ENCODE measurements around the gene UGDH.
"Not testable (repeated sequence)": the region's sequence is repeated elsewhere in the genome, so short reads cannot be mapped to it uniquely, and the experiment has no call there.

UGDH gene

DNA sequence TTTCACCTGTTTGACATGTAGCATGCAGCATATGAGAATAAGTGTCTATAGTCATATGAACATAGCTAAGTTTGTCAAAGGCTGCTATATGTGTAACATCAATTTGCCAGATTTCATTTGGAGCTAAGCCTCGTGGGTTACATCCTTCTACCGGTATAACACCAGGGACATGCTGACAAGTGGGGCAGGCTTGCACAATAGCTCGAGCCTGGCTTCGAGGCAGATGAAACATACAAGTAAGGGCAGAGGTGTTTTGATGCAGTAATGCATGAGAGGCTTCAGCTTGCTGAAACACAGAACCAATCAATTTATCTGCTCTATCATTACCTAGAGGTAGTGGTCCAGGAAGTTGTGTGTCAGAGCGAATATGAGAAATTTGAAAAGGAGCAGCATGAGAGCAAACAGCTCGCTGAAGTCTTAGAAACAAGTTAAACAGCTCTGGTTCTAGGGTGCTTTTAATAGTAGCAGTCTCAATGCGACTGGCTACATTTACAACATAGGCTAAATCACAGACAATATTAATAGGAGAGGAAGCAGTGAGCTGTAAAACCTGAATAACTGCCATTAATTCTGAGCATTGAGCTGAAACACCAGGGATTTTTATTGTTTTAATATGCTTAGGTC is 14.9 kb upstream of the UGDH start:
- Histone ChIP-seq H3K9me2 (replicated peaks; ENCODE audit: control insufficient read depth, low read length) (no peaks in the 10 kb centered on the region), H3K27me3 (ENCODE audit: control insufficient read depth, low read length) (no peaks in the 10 kb centered on the region), H3K4me2 (ENCODE audit: low read length) (no peak overlapping the region), H4K20me1 (ENCODE audit: control insufficient read depth, insufficient read depth, low read depth, low read length) (no peaks in the 10 kb centered on the region), H3K4me3 (ENCODE audit: low read length) (no peak overlapping the region), H3K9me3 (ENCODE audit: control insufficient read depth, insufficient read depth, low read length) (no peaks in the 10 kb centered on the region), H3K27ac (ENCODE audit: low read depth, low read length) (no peak overlapping the region), H3K4me1 (ENCODE audit: control insufficient read depth, low read length) (peaks cover 8% of the 10 kb centered on the region), H3K36me3 (ENCODE audit: control insufficient read depth, low read length) (no peaks in the 10 kb centered on the region), H3F3A (ENCODE audit: control insufficient read depth, insufficient read depth) (peaks cover 22% of the 10 kb centered on the region; the same call in 1 of the 2 replicates), H3K79me2 (ENCODE audit: control insufficient read depth, low read length) (no peaks in the 10 kb centered on the region)
- TF ChIP-seq EZH2phosphoT487 (IDR thresholded peaks at IDR 0.05; ENCODE audit: borderline replicate concordance, low read length): no peak
- TF ChIP-seq, protein P1, sequence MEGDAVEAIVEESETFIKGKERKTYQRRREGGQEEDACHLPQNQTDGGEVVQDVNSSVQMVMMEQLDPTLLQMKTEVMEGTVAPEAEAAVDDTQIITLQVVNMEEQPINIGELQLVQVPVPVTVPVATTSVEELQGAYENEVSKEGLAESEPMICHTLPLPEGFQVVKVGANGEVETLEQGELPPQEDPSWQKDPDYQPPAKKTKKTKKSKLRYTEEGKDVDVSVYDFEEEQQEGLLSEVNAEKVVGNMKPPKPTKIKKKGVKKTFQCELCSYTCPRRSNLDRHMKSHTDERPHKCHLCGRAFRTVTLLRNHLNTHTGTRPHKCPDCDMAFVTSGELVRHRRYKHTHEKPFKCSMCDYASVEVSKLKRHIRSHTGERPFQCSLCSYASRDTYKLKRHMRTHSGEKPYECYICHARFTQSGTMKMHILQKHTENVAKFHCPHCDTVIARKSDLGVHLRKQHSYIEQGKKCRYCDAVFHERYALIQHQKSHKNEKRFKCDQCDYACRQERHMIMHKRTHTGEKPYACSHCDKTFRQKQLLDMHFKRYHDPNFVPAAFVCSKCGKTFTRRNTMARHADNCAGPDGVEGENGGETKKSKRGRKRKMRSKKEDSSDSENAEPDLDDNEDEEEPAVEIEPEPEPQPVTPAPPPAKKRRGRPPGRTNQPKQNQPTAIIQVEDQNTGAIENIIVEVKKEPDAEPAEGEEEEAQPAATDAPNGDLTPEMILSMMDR (IDR thresholded peaks at IDR 0.05; ENCODE audit: low read depth, low read length, poor library complexity, severe bottlenecking): no peak

DNA sequence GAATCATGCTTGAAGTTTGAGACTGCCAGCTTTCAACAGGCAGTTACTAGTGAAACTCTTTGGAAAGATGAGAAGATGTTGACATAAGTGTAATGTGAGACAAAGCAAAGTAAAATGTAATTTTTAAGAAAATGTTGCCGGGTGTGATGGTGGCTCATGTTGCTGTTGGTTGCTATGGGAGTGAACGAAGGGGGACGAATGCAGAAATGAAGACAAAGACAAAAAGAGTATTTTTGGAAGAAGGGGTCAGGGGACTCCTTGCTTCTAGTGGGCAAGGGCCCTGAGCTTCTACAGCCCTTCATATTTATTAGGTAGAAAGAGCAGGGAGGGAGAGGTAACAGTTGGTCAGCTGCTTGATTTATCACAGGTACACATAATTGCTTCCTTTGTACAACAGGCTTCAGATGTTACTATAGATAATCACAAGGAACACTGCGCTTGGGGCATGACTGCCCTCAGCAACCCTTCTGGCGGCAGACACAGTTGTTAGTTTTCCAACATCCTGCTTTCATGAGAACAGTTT is 11.9 kb upstream of the UGDH start:
- no peaks in the 10 kb centered on the region for H3K27me3 ChIP-seq (ENCODE audit: control insufficient read depth, low read length)
- no peak for TF ChIP-seq EZH2phosphoT487 (IDR thresholded peaks at IDR 0.05; ENCODE audit: borderline replicate concordance, low read length)
- TF ChIP-seq, protein P1 (IDR thresholded peaks at IDR 0.05; ENCODE audit: low read depth, low read length, poor library complexity, severe bottlenecking): no peak
- H3K27ac ChIP-seq (ENCODE audit: low read depth, low read length): no peak overlapping the region
- H4K20me1 ChIP-seq (ENCODE audit: control insufficient read depth, insufficient read depth, low read depth, low read length): no peaks in the 10 kb centered on the region
- no peaks in the 10 kb centered on the region for H3K9me2 ChIP-seq (replicated peaks; ENCODE audit: control insufficient read depth, low read length)
- H3K4me2 ChIP-seq (ENCODE audit: low read length): no peak overlapping the region
- peaks cover 4% of the 10 kb centered on the region; the same call in 1 of the 2 replicates for H3F3A ChIP-seq (ENCODE audit: control insufficient read depth, insufficient read depth)
- H3K36me3 ChIP-seq (ENCODE audit: control insufficient read depth, low read length): no peaks in the 10 kb centered on the region
- H3K79me2 ChIP-seq (ENCODE audit: control insufficient read depth, low read length): no peaks in the 10 kb centered on the region
- no peak overlapping the region for H3K4me3 ChIP-seq (ENCODE audit: low read length)
- H3K9me3 ChIP-seq (ENCODE audit: control insufficient read depth, insufficient read depth, low read length): no peaks in the 10 kb centered on the region
- H3K4me1 ChIP-seq (ENCODE audit: control insufficient read depth, low read length): peaks cover 8% of the 10 kb centered on the region

DNA sequence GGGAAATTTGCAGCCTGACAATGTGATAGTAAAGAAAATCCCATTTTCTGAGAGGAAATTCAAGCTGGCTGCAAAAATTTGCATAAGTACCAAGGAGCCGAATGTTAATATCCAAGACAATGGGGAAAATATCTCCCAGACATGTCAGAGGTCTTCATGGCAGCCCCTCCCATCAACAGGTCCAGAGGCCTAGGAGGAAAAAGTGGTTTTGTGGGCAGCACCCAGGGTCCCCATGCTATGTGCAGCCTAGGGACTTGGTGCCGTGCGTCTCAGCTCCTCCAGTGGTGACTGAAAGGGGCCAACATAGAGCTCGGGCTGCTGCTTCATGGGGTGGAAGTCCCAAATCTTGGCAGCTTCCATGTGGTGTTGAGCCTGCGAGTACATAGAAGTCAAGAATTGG is 6.3 kb upstream of the UGDH start:
- TF ChIP-seq, protein P1 (IDR thresholded peaks at IDR 0.05; ENCODE audit: low read depth, low read length, poor library complexity, severe bottlenecking): no peak
- TF ChIP-seq EZH2phosphoT487 (IDR thresholded peaks at IDR 0.05; ENCODE audit: borderline replicate concordance, low read length): no peak
- H3F3A ChIP-seq (ENCODE audit: control insufficient read depth, insufficient read depth): no peaks in the 10 kb centered on the region
- no peak overlapping the region for H3K27ac ChIP-seq (ENCODE audit: low read depth, low read length)
- peaks cover under 1% of the 10 kb centered on the region for H3K4me1 ChIP-seq (ENCODE audit: control insufficient read depth, low read length)
- H3K36me3 ChIP-seq (ENCODE audit: control insufficient read depth, low read length): peaks cover 2% of the 10 kb centered on the region; the same call in 1 of the 2 replicates
- no peaks in the 10 kb centered on the region for H3K27me3 ChIP-seq (ENCODE audit: control insufficient read depth, low read length)
- H4K20me1 ChIP-seq (ENCODE audit: control insufficient read depth, insufficient read depth, low read depth, low read length): no peaks in the 10 kb centered on the region
- no peaks in the 10 kb centered on the region for H3K79me2 ChIP-seq (ENCODE audit: control insufficient read depth, low read length)
- H3K9me3 ChIP-seq (ENCODE audit: control insufficient read depth, insufficient read depth, low read length): peaks cover 15% of the 10 kb centered on the region
- no peaks in the 10 kb centered on the region for H3K9me2 ChIP-seq (replicated peaks; ENCODE audit: control insufficient read depth, low read length)
- H3K4me3 ChIP-seq (ENCODE audit: low read length): no peak overlapping the region
- no peak overlapping the region for H3K4me2 ChIP-seq (ENCODE audit: low read length)

DNA sequence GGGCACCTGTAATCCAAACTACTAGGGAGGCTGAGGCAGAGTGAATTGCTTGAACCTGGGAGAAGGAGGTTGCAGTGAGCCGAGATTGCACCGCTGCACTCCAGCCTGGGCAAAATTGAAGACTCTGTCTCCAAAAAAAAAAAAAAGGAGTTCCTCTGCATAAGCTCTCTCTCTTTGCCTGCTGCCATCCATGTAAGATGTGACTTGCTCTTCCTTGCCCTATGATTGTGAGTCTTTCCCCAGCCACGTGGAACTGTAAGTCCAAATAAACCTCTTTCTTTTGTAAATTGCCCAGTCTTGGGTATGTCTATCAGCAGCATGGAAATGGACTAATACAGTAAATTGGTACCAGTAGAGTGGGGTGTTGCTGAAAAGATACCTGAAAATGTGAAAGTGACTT is 5.0 kb upstream of the UGDH start:
- not testable (repeated sequence) for H3K79me2 ChIP-seq (ENCODE audit: control insufficient read depth, low read length); H3K9me2 ChIP-seq (replicated peaks; ENCODE audit: control insufficient read depth, low read length); H3K36me3 ChIP-seq (ENCODE audit: control insufficient read depth, low read length); H4K20me1 ChIP-seq (ENCODE audit: control insufficient read depth, insufficient read depth, low read depth, low read length); H3K27me3 ChIP-seq (ENCODE audit: control insufficient read depth, low read length); H3K4me1 ChIP-seq (ENCODE audit: control insufficient read depth, low read length); H3K4me2 ChIP-seq (ENCODE audit: low read length); H3F3A ChIP-seq (ENCODE audit: control insufficient read depth, insufficient read depth); H3K4me3 ChIP-seq (ENCODE audit: low read length); H3K27ac ChIP-seq (ENCODE audit: low read depth, low read length)
- H3K9me3 ChIP-seq (ENCODE audit: control insufficient read depth, insufficient read depth, low read length): peaks cover 15% of the 10 kb centered on the region

Data from DOHH2 (cell line).